Panc1 (cell line): ENCODE data around the gene MYH10.

ENCODE experiments used
- POLR2AphosphoS5 ChIP-seq: IDR thresholded peaks from 2 replicates; pipeline ENCODE4 v1.6.1; 2012; ENCODE audit warnings: mild to moderate bottlenecking, low read depth, low read length, moderate library complexity
- TF ChIP-seq, protein P1 (sequence below): fragments of 450-650 bp; IDR thresholded peaks from 2 replicates; pipeline ENCODE4 v1.5.1; 2017; ENCODE audit warnings: mild to moderate bottlenecking
- TF ChIP-seq, protein P2 (sequence below), 2 experiments: IDR thresholded peaks; 2 replicates each; pipeline ENCODE4 v1.6.1; 2011 to 2012; ENCODE audit warnings: low read depth in 2 of 2, control low read depth in 1 of 2, low read length in 1 of 2, mild to moderate bottlenecking in 1 of 2, moderate library complexity in 1 of 2; ENCODE audit not compliant: insufficient read depth in 1 of 2

DNA sequence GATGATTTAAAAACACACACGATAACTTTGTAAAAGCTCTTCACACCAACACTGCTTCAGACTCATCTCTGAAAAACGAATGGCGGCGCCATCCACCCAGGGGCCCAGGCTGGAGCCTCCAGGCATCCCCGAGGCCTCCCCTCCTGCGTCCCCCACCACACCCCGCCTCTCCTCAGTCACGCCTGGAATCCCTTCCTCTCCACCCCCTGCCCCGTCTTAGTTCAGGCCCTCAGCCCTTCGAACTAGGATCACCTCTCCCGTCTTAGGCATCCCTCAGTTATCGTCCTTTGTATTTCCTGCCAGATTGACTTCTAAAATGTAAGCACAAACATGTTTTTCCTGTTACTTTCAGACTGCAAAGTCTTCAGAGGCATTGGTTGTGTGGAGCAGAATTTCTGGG lies 136.5 kb downstream of the MYH10 start:
- TF ChIP-seq, protein P1, sequence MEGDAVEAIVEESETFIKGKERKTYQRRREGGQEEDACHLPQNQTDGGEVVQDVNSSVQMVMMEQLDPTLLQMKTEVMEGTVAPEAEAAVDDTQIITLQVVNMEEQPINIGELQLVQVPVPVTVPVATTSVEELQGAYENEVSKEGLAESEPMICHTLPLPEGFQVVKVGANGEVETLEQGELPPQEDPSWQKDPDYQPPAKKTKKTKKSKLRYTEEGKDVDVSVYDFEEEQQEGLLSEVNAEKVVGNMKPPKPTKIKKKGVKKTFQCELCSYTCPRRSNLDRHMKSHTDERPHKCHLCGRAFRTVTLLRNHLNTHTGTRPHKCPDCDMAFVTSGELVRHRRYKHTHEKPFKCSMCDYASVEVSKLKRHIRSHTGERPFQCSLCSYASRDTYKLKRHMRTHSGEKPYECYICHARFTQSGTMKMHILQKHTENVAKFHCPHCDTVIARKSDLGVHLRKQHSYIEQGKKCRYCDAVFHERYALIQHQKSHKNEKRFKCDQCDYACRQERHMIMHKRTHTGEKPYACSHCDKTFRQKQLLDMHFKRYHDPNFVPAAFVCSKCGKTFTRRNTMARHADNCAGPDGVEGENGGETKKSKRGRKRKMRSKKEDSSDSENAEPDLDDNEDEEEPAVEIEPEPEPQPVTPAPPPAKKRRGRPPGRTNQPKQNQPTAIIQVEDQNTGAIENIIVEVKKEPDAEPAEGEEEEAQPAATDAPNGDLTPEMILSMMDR: no peak
- TF ChIP-seq, protein P2, sequence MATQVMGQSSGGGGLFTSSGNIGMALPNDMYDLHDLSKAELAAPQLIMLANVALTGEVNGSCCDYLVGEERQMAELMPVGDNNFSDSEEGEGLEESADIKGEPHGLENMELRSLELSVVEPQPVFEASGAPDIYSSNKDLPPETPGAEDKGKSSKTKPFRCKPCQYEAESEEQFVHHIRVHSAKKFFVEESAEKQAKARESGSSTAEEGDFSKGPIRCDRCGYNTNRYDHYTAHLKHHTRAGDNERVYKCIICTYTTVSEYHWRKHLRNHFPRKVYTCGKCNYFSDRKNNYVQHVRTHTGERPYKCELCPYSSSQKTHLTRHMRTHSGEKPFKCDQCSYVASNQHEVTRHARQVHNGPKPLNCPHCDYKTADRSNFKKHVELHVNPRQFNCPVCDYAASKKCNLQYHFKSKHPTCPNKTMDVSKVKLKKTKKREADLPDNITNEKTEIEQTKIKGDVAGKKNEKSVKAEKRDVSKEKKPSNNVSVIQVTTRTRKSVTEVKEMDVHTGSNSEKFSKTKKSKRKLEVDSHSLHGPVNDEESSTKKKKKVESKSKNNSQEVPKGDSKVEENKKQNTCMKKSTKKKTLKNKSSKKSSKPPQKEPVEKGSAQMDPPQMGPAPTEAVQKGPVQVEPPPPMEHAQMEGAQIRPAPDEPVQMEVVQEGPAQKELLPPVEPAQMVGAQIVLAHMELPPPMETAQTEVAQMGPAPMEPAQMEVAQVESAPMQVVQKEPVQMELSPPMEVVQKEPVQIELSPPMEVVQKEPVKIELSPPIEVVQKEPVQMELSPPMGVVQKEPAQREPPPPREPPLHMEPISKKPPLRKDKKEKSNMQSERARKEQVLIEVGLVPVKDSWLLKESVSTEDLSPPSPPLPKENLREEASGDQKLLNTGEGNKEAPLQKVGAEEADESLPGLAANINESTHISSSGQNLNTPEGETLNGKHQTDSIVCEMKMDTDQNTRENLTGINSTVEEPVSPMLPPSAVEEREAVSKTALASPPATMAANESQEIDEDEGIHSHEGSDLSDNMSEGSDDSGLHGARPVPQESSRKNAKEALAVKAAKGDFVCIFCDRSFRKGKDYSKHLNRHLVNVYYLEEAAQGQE (IDR thresholded peaks at IDR 0.05; ENCODE audit: insufficient read depth in 1 of 2, low read depth in 2 of 2, low read length in 1 of 2): no peak
- no peak for TF ChIP-seq POLR2AphosphoS5
